ENCODE data around the gene SLIT3.

GRCh38 chr5:169347786-169348185, 46.8 kb upstream of the SLIT3 start:
- TF ChIP-seq POLR2A (IDR thresholded peaks at IDR 0.05; ENCODE audit: low read depth, low read length): no peak
- TF ChIP-seq SPI1 (IDR thresholded peaks at IDR 0.05; ENCODE audit: low read depth, low read length): no peak
- TF ChIP-seq POLR2AphosphoS5 (IDR thresholded peaks at IDR 0.05; ENCODE audit: low read depth, low read length): no peak
- TF ChIP-seq TAF1 (IDR thresholded peaks at IDR 0.05; ENCODE audit: low read depth, low read length): no peak
- TF ChIP-seq POU2F2 (IDR thresholded peaks at IDR 0.05; ENCODE audit: low read depth, low read length): no peak
- TF ChIP-seq PAX5 (IDR thresholded peaks at IDR 0.05; ENCODE audit: insufficient read depth, low read length, severe bottlenecking): no peak

Measured in GM12891 (cell line).